ENCODE measurements around the gene NCKAP5. TPM values are rescaled to one million over a fixed set of nuclear protein-coding genes. Genes with fewer than 3 reads are reported as not detected.

The NCKAP5 gene
- total and polyA plus RNA-seq, 9 of the 15 experiments (the other 6 are each of a cell fraction or from before 2014, with no cell fraction given): not detected

DNA sequence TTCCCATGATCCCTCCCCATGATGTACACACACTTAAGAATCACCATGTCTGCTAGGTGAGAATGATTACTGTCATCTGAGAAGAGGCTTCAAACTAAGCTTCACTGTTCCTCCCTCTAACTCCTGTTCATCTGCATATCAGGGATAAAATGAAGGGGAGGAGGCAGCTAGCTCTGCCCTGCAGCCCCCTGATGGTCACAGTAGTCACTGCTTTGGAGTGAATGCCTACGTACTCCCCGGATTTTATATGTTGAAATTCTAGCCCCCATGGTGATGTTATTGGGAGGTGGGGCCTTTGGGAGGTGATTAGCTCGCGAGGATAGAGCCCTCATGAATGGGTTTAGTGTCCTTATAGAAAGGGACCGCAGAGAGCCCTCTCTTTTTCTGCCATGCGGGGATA lies 156.4 kb downstream of the NCKAP5 start (continued):
- TF ChIP-seq, protein P1, sequence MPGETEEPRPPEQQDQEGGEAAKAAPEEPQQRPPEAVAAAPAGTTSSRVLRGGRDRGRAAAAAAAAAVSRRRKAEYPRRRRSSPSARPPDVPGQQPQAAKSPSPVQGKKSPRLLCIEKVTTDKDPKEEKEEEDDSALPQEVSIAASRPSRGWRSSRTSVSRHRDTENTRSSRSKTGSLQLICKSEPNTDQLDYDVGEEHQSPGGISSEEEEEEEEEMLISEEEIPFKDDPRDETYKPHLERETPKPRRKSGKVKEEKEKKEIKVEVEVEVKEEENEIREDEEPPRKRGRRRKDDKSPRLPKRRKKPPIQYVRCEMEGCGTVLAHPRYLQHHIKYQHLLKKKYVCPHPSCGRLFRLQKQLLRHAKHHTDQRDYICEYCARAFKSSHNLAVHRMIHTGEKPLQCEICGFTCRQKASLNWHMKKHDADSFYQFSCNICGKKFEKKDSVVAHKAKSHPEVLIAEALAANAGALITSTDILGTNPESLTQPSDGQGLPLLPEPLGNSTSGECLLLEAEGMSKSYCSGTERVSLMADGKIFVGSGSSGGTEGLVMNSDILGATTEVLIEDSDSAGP (CRISPR knock-in tag; IDR thresholded peaks at IDR 0.05): no peak
- TF ChIP-seq XRCC4 (IDR thresholded peaks at IDR 0.05; ENCODE audit: extremely low read depth, insufficient read depth, insufficient read length) (no peak), ELF4 (CRISPR knock-in tag; IDR thresholded peaks at IDR 0.05) (no peak), ZNF717 (CRISPR knock-in tag; IDR thresholded peaks at IDR 0.05) (no peak)
- TF ChIP-seq, protein P2, sequence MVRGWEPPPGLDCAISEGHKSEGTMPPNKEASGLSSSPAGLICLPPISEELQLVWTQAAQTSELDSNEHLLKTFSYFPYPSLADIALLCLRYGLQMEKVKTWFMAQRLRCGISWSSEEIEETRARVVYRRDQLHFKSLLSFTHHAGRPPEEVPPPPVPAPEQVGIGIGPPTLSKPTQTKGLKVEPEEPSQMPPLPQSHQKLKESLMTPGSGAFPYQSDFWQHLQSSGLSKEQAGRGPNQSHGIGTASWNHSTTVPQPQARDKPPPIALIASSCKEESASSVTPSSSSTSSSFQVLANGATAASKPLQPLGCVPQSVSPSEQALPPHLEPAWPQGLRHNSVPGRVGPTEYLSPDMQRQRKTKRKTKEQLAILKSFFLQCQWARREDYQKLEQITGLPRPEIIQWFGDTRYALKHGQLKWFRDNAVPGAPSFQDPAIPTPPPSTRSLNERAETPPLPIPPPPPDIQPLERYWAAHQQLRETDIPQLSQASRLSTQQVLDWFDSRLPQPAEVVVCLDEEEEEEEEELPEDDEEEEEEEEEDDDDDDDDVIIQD (CRISPR knock-in tag; IDR thresholded peaks at IDR 0.05): no peak
- TF ChIP-seq, protein P3, sequence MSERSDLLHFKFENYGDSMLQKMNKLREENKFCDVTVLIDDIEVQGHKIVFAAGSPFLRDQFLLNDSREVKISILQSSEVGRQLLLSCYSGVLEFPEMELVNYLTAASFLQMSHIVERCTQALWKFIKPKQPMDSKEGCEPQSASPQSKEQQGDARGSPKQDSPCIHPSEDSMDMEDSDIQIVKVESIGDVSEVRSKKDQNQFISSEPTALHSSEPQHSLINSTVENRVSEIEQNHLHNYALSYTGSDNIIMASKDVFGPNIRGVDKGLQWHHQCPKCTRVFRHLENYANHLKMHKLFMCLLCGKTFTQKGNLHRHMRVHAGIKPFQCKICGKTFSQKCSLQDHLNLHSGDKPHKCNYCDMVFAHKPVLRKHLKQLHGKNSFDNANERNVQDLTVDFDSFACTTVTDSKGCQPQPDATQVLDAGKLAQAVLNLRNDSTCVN (CRISPR knock-in tag; IDR thresholded peaks at IDR 0.05): no peak

DNA sequence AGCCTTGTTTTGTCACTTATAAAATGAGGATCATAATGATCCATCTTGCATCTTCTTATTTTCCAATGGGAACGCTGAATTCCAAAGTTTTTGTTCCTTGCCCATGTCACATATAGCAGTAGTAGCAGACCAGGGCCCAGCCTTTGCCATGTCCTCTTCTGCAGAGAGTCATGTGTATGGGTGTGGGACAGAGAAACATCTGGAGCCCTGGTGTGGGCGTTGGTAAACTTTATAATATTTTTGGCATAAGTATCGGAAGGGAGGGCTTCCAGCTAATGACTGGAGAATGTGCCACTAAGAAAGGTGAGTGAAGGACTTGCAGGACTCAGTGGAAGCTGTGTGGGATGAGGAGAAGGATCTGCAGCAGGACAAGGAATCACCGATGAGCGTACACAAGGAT lies 157.2 kb downstream of the NCKAP5 start:
- DNase-seq (ENCODE audit: extremely low read depth in 1 of 4, low spot score in 3 of 4): no peak
- CTCF ChIA-PET (ENCODE audit: low intra/inter-chr PET ratio): no interaction called here
- in situ Hi-C loops (cut with MboI): no loop called here
- TF ChIP-seq SMAD4 (CRISPR knock-in tag; conservative IDR thresholded peaks at IDR 0.05): no peak
- no peak for TF ChIP-seq ZNF584 (CRISPR knock-in tag; IDR thresholded peaks at IDR 0.05; ENCODE audit: low read depth)
- TF ChIP-seq, protein P4, sequence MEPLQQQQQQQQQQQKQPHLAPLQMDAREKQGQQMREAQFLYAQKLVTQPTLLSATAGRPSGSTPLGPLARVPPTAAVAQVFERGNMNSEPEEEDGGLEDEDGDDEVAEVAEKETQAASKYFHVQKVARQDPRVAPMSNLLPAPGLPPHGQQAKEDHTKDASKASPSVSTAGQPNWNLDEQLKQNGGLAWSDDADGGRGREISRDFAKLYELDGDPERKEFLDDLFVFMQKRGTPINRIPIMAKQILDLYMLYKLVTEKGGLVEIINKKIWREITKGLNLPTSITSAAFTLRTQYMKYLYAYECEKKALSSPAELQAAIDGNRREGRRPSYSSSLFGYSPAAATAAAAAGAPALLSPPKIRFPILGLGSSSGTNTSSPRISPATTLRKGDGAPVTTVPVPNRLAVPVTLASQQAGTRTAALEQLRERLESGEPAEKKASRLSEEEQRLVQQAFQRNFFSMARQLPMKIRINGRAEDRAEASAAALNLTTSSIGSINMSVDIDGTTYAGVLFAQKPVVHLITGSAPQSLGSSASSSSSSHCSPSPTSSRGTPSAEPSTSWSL (CRISPR knock-in tag; IDR thresholded peaks at IDR 0.05; ENCODE audit: borderline replicate concordance): no peak
- no peak for TF ChIP-seq GTF2E2 (tag; IDR thresholded peaks at IDR 0.05)
- no peak for TF ChIP-seq KAT2B (IDR thresholded peaks at IDR 0.05; ENCODE audit: low read depth, low read length)
- TF ChIP-seq, protein P5, sequence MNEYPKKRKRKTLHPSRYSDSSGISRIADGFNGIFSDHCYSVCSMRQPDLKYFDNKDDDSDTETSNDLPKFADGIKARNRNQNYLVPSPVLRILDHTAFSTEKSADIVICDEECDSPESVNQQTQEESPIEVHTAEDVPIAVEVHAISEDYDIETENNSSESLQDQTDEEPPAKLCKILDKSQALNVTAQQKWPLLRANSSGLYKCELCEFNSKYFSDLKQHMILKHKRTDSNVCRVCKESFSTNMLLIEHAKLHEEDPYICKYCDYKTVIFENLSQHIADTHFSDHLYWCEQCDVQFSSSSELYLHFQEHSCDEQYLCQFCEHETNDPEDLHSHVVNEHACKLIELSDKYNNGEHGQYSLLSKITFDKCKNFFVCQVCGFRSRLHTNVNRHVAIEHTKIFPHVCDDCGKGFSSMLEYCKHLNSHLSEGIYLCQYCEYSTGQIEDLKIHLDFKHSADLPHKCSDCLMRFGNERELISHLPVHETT (CRISPR knock-in tag; conservative IDR thresholded peaks at IDR 0.05 in 1 of 2, IDR thresholded peaks at IDR 0.05 in 1 of 2): no peak
- TF ChIP-seq MEF2D (tag; conservative IDR thresholded peaks at IDR 0.05; ENCODE audit: low read depth): no peak
- no peak for TF ChIP-seq ZBTB7A (IDR thresholded peaks at IDR 0.05; ENCODE audit: borderline replicate concordance, control insufficient read depth, low read depth, low read length)

More for the DNA sequence above, 157.2 kb downstream of the NCKAP5 start:
- intact Hi-C loops (cut with micrococcal nuclease): no loop called here
- Histone ChIP-seq H3K27me3 (ENCODE audit: control insufficient read depth in 2 of 2, insufficient read depth in 2 of 2, low read length in 2 of 2) (no peaks in the 10 kb centered on the region), H4K20me1 (replicated peaks; ENCODE audit: control insufficient read depth, insufficient read depth, low read length) (no peaks in the 10 kb centered on the region), H3K79me2 (ENCODE audit: control insufficient read depth, insufficient read depth, low read length) (no peaks in the 10 kb centered on the region), H3K27ac (ENCODE audit: extremely low read depth, low read depth, low read length) (no peak overlapping the region), H3K9me3 (replicated peaks; ENCODE audit: control insufficient read depth, insufficient read depth, low read depth, low read length) (no peaks in the 10 kb centered on the region; the same call in 1 of the 2 replicates), H3K4me2 (ENCODE audit: insufficient read depth, low read length) (no peak overlapping the region), H2AFZ (ENCODE audit: low read depth, low read length) (no peak overlapping the region), H3K9me1 (ENCODE audit: control insufficient read depth, insufficient read depth, low read length) (no peaks in the 10 kb centered on the region), H3K4me1 (replicated peaks in 1 of 2; ENCODE audit: control insufficient read depth in 2 of 2, insufficient read depth in 2 of 2, low read length in 2 of 2) (no peaks in the 10 kb centered on the region), H3K4me3 (no peak overlapping the region), H3K36me3 (ENCODE audit: control insufficient read depth, insufficient read depth, low read length) (no peaks in the 10 kb centered on the region), H3K9ac (ENCODE audit: insufficient read depth in 1 of 2, low read depth in 2 of 2, low read length in 2 of 2) (no peak overlapping the region)
- WGBS (ENCODE audit: insufficient coverage, low coverage, missing lambda C conversion rate): 0% methylated on average over 5 of the region's 5 CpGs
- no peak for FAIRE-seq
- ATAC-seq: no peak
- POLR2A ChIA-PET: no interaction called here
- no TSS peak for BruUV-seq (replicated peaks)

All from K562 (cell line).